HL-60 (cell line): ENCODE results near the gene ASXL1.

Experiments used
- CTCF ChIP-seq: IDR thresholded peaks from one replicate; pipeline ENCODE4 v1.5.1; 2011; ENCODE audit warnings: low read length, control low read depth, inconsistent platforms; ENCODE audit not compliant: insufficient read depth
- POLR2AphosphoS5 ChIP-seq: IDR thresholded peaks from 2 replicates; pipeline ENCODE4 v1.6.1; 2012; ENCODE audit warnings: low read depth

GRCh38 chr20:32359633-32360332 lies 1.7 kb downstream of the ASXL1 start:
- TF ChIP-seq CTCF (no peak), POLR2AphosphoS5 (no peak)
